ENCODE data around the gene LHFPL6.
"Not testable (repeated sequence)": the region's sequence is repeated elsewhere in the genome, so short reads cannot be mapped to it uniquely, and the experiment has no call there.

The LHFPL6 gene

GRCh38 chr13:39341251-39341650 is 261.7 kb downstream of the LHFPL6 start:
- DNase-seq: no peak

- DNase-seq: not testable (repeated sequence)
These were observed 264.9 kb downstream of the LHFPL6 start for GRCh38 chr13:39338114-39338513.

GRCh38 chr13:39336937-39337336 is 266.1 kb downstream of the LHFPL6 start:
- no peak for DNase-seq

GRCh38 chr13:39336207-39336606 is 266.8 kb downstream of the LHFPL6 start:
- DNase-seq: no peak

GRCh38 chr13:39335721-39336120 is 267.3 kb downstream of the LHFPL6 start:
- no peak for DNase-seq

GRCh38 chr13:39330504-39330903 is 272.5 kb downstream of the LHFPL6 start:
- no peak for DNase-seq

GRCh38 chr13:39329182-39329639 is 273.8 kb downstream of the LHFPL6 start:
- DNase-seq: no peak

- DNase-seq: no peak
These were observed 275.9 kb downstream of the LHFPL6 start for GRCh38 chr13:39327172-39327479.

- no peak for DNase-seq
These were observed 276.4 kb downstream of the LHFPL6 start for GRCh38 chr13:39326469-39327171.

GRCh38 chr13:39324806-39325311 is 278.1 kb downstream of the LHFPL6 start:
- DNase-seq: no peak

- DNase-seq: no peak
These were observed 280.0 kb downstream of the LHFPL6 start for GRCh38 chr13:39322836-39323585.

- DNase-seq: no peak
These were observed 281.4 kb downstream of the LHFPL6 start for GRCh38 chr13:39321574-39321973.

GRCh38 chr13:39318161-39318560 is 284.8 kb downstream of the LHFPL6 start:
- no peak for DNase-seq

GRCh38 chr13:39317291-39317690 is 285.7 kb downstream of the LHFPL6 start:
- no peak for DNase-seq

- DNase-seq: no peak
These were observed 287.2 kb downstream of the LHFPL6 start for GRCh38 chr13:39315796-39316195.

- no peak for DNase-seq
These were observed 289.3 kb downstream of the LHFPL6 start for GRCh38 chr13:39313721-39314120.

GRCh38 chr13:39312596-39312995 is 290.4 kb downstream of the LHFPL6 start:
- DNase-seq: no peak

- no peak for DNase-seq
These were observed 291.4 kb downstream of the LHFPL6 start for GRCh38 chr13:39311619-39312018.

GRCh38 chr13:39310961-39311360 is 292.0 kb downstream of the LHFPL6 start:
- no peak for DNase-seq

GRCh38 chr13:39306639-39307589 is 296.1 kb downstream of the LHFPL6 start:
- no peak for DNase-seq

GRCh38 chr13:39302820-39303219 is 300.2 kb downstream of the LHFPL6 start:
- no peak for DNase-seq

GRCh38 chr13:39298951-39299350 is 304.0 kb downstream of the LHFPL6 start:
- DNase-seq: no peak

GRCh38 chr13:39297664-39298171 is 305.3 kb downstream of the LHFPL6 start:
- DNase-seq: no peak

Measured in activated CD4-positive, alpha-beta T cell treated with anti-CD3 and anti-CD28 coated beads, Interleukin-2, amount 50 U/mL, for 4 hours (primary cell).